ENCODE data around the gene GARIN1A.
"Not testable (repeated sequence)": the region's sequence is repeated elsewhere in the genome, so short reads cannot be mapped to it uniquely, and the experiment has no call there.

GARIN1A gene

DNA sequence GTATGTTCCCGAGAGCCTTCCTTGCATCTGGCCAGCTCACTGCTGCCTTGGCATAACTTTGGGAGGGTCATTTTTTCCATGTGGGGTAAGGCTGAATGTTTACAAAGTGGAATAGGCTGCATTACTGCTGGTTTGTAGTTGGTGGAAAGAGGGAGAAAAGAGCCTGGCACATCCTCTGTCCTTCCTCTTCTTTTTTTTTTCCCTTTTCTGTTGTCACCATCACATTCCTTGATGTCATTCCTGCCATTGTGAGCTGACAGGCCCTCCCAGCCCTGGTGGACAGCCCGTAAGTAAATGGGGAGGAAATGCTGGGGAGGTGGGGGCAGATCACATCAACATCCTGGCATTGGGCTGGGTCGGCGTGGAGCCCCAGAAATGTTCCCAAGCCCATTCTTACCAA is at the start of gene GARIN1A:
GARIN1A (plus strand) TSS at position 301 of the 400 bp plus-strand sequence. CDS start 106 bp downstream, outside the sequence.
- FAIRE-seq = no peak

GRCh38 chr7:128627124-128627523 is 45.0 kb upstream of the GARIN1A start:
- not testable (repeated sequence) for FAIRE-seq

GRCh38 chr7:128633915-128634314 is 38.2 kb upstream of the GARIN1A start:
- FAIRE-seq = not testable (repeated sequence)

- not testable (repeated sequence) for FAIRE-seq
Observed at GRCh38 chr7:128645206-128645605, 26.9 kb upstream of the GARIN1A start.

GRCh38 chr7:128645844-128646243 is 26.2 kb upstream of the GARIN1A start:
- FAIRE-seq = not testable (repeated sequence)

DNA sequence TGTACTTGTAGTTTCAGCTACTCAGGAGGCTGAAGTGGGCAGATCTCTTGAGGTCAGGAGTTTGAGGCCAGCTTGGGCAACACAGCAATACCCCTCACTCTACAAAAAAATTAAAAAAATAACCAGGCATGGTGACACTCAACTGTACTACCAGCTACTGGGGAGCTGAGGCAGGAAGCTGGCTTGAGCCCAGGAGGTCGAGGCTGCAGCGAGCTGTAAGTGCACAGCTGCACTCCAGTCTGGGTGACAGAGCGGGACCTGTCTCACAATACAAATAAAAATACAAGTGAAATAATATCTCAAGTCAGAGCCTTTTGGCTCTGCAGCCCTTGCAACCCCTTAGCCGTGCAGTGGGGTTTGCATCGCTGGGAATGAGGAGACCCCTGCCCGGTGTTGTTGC is 25.2 kb upstream of the GARIN1A start:
- not testable (repeated sequence) for FAIRE-seq

GRCh38 chr7:128651096-128651495 is 21.0 kb upstream of the GARIN1A start:
- not testable (repeated sequence) for FAIRE-seq

GRCh38 chr7:128652606-128653005 is 19.5 kb upstream of the GARIN1A start:
- FAIRE-seq = not testable (repeated sequence)

DNA sequence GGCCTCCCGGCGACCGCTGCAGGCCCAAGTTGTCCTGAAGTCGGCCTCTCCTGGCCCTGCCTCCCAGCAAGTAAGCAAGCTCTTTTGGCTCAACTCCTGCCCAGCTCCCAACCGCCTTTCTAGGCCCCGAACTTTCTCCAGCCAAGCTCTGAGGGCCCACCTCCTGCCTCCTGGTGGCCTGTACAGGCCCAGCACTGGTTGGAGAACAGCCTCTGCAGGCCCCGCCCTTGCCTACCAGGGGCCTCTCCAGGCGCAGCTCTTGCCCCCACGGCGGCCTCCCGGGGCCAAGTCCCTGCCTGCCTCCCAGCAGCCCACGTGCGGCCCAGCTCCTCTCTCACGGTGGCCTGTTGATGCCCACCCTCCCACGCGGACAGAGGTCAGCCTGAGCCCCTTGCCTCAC is 18.9 kb upstream of the GARIN1A start:
- FAIRE-seq = not testable (repeated sequence)

GRCh38 chr7:128654080-128654479 is 18.0 kb upstream of the GARIN1A start:
- FAIRE-seq = not testable (repeated sequence)

DNA sequence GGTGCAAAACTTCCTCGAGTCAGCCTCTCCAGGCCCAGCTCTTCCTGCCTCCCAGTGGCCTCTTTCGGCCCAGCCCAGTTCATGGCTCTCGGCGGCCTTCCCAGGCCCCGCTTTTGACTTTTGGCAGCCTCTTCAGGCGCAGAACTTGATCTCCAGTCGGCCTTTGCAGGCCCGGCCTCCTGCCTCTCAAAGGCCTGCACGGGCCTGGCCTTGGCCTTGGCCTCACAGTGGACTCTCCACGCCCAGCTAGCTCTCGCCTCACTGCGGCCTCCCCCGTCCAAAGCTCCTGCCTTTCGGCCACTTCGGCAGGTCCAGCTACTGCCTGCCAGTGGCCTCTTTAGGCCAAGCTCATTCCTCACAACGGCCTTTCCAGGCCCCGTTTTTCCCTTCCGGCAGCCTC is 17.6 kb upstream of the GARIN1A start:
- not testable (repeated sequence) for FAIRE-seq

GRCh38 chr7:128658428-128658827 is 13.7 kb upstream of the GARIN1A start:
- not testable (repeated sequence) for FAIRE-seq

GRCh38 chr7:128660596-128660995 is 11.5 kb upstream of the GARIN1A start:
- no peak for FAIRE-seq

DNA sequence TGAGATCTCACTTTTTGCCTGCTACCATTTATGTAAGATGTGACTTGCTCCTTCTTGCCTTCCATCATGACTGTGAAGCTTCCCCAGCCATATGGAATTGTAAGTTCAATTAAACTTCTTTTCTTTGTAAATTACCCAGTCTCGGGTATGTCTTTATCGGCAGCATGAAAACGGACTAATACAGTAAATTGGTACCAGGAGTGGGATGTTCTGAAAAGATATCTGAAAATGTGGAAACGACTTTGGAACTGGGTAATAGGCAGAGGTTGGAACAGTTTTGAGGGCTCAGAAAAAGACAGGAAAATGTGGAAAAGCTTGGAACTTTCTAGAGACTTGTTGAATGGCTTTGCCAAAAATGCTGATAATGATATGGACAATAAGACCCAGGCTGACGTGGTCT is 10.6 kb upstream of the GARIN1A start:
- FAIRE-seq = no peak

GRCh38 chr7:128662091-128662490 is 10.0 kb upstream of the GARIN1A start:
- FAIRE-seq = no peak

DNA sequence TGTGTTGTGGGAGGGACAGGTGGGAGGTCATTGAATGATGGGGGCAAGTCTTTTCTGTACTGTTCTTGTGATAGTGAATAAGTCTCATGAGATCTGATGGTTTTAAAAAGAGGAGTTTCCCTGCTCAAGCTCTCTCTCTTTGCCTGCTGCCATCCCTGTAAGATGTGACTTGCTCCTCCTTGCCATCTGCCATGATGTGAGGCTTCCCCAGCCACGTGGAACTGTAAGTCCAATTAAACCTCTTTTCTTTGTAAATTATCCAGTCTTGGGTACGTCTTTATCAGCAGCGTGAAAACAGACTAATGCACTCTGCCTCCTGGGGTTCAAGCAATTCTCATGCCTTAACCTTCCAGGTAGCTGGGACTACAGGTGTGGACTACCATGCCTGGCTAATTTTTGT is 8.9 kb upstream of the GARIN1A start:
- FAIRE-seq = not testable (repeated sequence)

DNA sequence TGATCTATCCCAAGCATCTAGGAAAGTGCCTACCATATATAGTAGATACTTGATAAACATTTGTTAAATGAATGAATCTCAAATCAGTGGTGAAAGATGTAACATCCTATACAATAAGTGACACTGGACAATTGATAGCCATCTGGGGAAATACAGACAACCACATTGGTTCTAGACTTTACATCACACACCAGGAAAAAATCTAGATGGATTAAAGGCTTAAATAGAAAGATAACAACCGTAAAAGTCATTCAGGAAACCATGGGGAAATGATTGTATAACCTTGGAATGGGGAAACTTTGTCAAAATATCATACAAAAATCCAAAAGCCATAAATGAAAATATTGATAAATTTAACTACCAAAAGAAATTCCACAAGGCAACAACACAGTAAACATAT is 7.0 kb upstream of the GARIN1A start:
- no peak for FAIRE-seq

DNA sequence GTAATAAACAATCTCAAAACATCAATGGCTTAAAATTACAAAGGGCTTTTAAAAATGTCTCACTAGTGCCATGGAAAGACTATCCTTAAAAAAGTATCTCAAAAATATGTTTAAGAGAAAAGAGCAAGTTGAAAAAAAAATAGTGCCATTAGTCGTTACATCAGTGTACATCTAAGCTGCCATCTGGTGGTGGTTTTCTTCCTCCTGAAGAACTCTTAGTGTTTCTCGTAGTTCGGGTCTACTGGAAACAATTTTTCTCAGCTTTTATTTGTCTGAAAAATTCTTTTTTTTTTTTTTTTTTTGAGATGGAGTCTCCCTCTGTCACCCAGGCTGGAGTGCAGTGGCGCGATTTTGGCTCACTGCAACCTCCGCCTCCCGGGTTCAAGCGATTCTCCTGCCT is 5.9 kb upstream of the GARIN1A start:
- no peak for FAIRE-seq

- no peak for FAIRE-seq
Observed at GRCh38 chr7:128672927-128673517, 930 bp downstream of the GARIN1A start.

GRCh38 chr7:128673571-128673970 is 1.5 kb downstream of the GARIN1A start:
- FAIRE-seq = no peak

DNA sequence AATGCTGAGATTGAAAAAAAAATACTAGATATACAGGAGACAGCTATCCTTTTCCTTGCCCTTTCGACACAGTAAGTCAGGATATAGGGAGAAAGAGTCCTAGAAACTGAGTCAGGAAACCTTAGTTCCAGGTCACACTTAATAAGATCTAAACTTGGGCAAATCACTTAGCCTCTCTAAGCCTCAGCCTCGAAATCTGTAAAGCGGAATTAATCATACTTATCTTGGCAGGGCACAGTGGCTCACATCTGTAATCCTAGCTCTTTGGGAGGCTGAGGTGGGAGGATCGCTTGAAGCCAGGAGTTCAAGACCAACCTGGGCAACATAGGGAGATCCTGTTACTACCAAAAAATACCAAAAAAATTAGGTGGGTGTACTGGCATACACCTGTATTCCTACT is 4.6 kb downstream of the GARIN1A start:
- FAIRE-seq = no peak

GRCh38 chr7:128679920-128680319 is 7.8 kb downstream of the GARIN1A start:
- no peak for FAIRE-seq

- no peak for FAIRE-seq
Observed at GRCh38 chr7:128681794-128682537, 9.9 kb downstream of the GARIN1A start.

DNA sequence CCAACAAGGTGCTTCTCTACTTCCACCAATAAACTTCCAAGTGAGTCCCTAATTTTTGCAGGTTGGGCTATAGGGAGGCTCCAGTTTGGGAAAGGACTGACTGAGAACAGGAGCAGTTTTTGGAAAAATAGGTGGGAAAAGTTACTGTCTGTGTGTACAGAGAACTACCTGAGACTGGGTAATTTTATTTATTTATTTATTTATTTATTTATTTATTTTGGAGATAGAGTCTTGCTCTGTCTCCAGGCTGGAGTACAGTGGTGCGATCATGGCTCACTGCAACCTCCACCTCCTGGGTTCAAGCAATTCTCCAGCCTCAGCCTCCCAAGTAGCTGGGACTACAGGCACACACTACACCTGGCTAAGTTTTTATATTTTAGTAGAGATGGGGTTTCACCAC is 11.2 kb downstream of the GARIN1A start:
- not testable (repeated sequence) for FAIRE-seq

Data from colon (tissue), 2 donors.